H1 (cell line): ENCODE results near the gene SERINC5. TPM values are rescaled to one million over a fixed set of nuclear protein-coding genes. Genes with fewer than 3 reads are reported as not detected.

Source experiments
- CTCF ChIA-PET: fragments of 300-600 bp; sonication (Branson Sonifier 250); formaldehyde crosslinking; loops from one replicate; lab custom pipeline; 2021; ENCODE audit not compliant: partially characterized antibody; lab: Charles Lee
- POLR2A ChIA-PET: fragments of 300-600 bp; sonication (Branson Sonifier 250); formaldehyde crosslinking; loops from one replicate; lab custom pipeline; 2021; ENCODE audit warnings: inconsistent platforms; ENCODE audit not compliant: partially characterized antibody; lab: Charles Lee
- DNase-seq, 2 experiments: peaks; one replicate each; pipeline versions ENCODE4 v3.0.0 to v3.0.0-alpha.2; 2010 to 2022; ENCODE audit warnings: low spot score in 2 of 2, low read depth in 1 of 2, mixed read lengths in 1 of 2
- FAIRE-seq: peaks from 2 replicates; lab custom pipeline; 2011; peaks lifted over from hg19 to GRCh38; lab: Jason Lieb, UNC
- H2AFZ ChIP-seq: 2 replicates; pipeline ENCODE4 v1.8.1; 2012; ENCODE audit warnings: low read length, inconsistent platforms
- H2AK5ac ChIP-seq: 2 replicates; pipeline ENCODE4 v1.6.1; 2013; ENCODE audit warnings: low read depth, low read length
- H2BK120ac ChIP-seq: replicated peaks from 2 replicates; pipeline ENCODE3; 2013; ENCODE audit warnings: low read depth, low read length, inconsistent platforms
- H2BK12ac ChIP-seq: 2 replicates; pipeline ENCODE4 v1.6.1; 2013; ENCODE audit warnings: low read depth, low read length
- H2BK15ac ChIP-seq: 2 replicates; pipeline ENCODE4 v1.6.1; 2013; ENCODE audit warnings: low read length
- H2BK20ac ChIP-seq: 2 replicates; pipeline ENCODE4 v1.6.1; 2013; ENCODE audit warnings: low read length
- H2BK5ac ChIP-seq: 2 replicates; pipeline ENCODE4 v1.6.1; 2013; ENCODE audit warnings: low read depth, low read length
- H3K14ac ChIP-seq: 2 replicates; pipeline ENCODE4 v1.6.1; 2013; ENCODE audit warnings: inconsistent platforms; ENCODE audit not compliant: insufficient read length
- H3K18ac ChIP-seq: 2 replicates; pipeline ENCODE4 v1.6.1; 2013; ENCODE audit warnings: low read length; ENCODE audit errors: extremely low read depth
- H3K23ac ChIP-seq: 2 replicates; pipeline ENCODE4 v1.6.1; 2013; ENCODE audit warnings: inconsistent platforms; ENCODE audit not compliant: insufficient read length
- H3K23me2 ChIP-seq: 2 replicates; pipeline ENCODE4 v1.6.1; 2013; ENCODE audit warnings: low read depth, low read length
- H3K27ac ChIP-seq: 2 replicates; pipeline ENCODE4 v1.6.1; 2011; ENCODE audit warnings: low read depth, low read length, inconsistent platforms
- H3K27me3 ChIP-seq, 4 experiments: replicated peaks in 1 of 4; 1 replicate in 1 of 4; 2 replicates in 3 of 4; pipeline versions ENCODE4 v1.6.1 to v1.8.1; 2011 to 2013; ENCODE audit warnings: low read length in 3 of 4, mild to moderate bottlenecking in 3 of 4, inconsistent platforms in 2 of 4, mixed read lengths in 2 of 4, moderate library complexity in 1 of 4; ENCODE audit not compliant: control insufficient read depth in 3 of 4, insufficient read depth in 3 of 4; ENCODE audit errors: extremely low read depth in 1 of 4
- H3K36me3 ChIP-seq, 4 experiments: 2 replicates each; pipeline versions ENCODE4 v1.6.1 to v1.8.1; 2011 to 2013; ENCODE audit warnings: mild to moderate bottlenecking in 4 of 4, low read length in 3 of 4, moderate library complexity in 2 of 4, control low read depth in 1 of 4, inconsistent platforms in 1 of 4; ENCODE audit not compliant: insufficient read depth in 4 of 4, control insufficient read depth in 2 of 4
- H3K4ac ChIP-seq: replicated peaks from 2 replicates; pipeline ENCODE3; 2013; ENCODE audit warnings: low read length, low read depth, mixed read lengths, inconsistent platforms; ENCODE audit not compliant: insufficient read length
- H3K4me1 ChIP-seq, 4 experiments: replicated peaks in 1 of 4; 1 replicate in 1 of 4; 2 replicates in 3 of 4; pipeline versions ENCODE4 v1.6.1 to v1.8.1; 2011 to 2013; ENCODE audit warnings: low read length in 3 of 4, inconsistent platforms in 2 of 4, mixed read lengths in 1 of 4; ENCODE audit not compliant: insufficient read depth in 4 of 4, control insufficient read depth in 3 of 4
- H3K4me2 ChIP-seq, 2 experiments: 2 replicates each; pipeline versions ENCODE4 v1.6.1 to v1.8.1; 2011 to 2013; ENCODE audit warnings: low read depth in 2 of 2, low read length in 2 of 2, control low read depth in 1 of 2, inconsistent platforms in 1 of 2, mild to moderate bottlenecking in 1 of 2; ENCODE audit not compliant: insufficient read depth in 1 of 2
- H3K4me3 ChIP-seq, 4 experiments: fragments of 200-600, 300-600 bp in 1 of 4; sonication (generic), shearing (Covaris generic), sonication (Bioruptor Twin) in 1 of 4; 2 replicates each; pipeline versions ENCODE4 v1.5.1 to v1.8.1; 2011 to 2016; ENCODE audit warnings: low read length in 4 of 4, low read depth in 3 of 4, control low read depth in 2 of 4, inconsistent platforms in 2 of 4, mild to moderate bottlenecking in 2 of 4, mixed read lengths in 1 of 4, moderate library complexity in 1 of 4; ENCODE audit not compliant: insufficient read depth in 2 of 4; ENCODE audit errors: extremely low read depth in 1 of 4
- H3K56ac ChIP-seq: replicated peaks from 2 replicates; pipeline ENCODE3; 2013; ENCODE audit warnings: low read depth, mild to moderate bottlenecking, mixed read lengths, low read length, inconsistent platforms; ENCODE audit not compliant: insufficient read length
- H3K79me1 ChIP-seq: 2 replicates; pipeline ENCODE4 v1.6.1; 2013; ENCODE audit warnings: low read depth, low read length, control low read depth
- H3K79me2 ChIP-seq, 2 experiments: 2 replicates each; pipeline versions ENCODE4 v1.6.1 to v1.8.1; 2012 to 2013; ENCODE audit warnings: low read length in 2 of 2, mild to moderate bottlenecking in 2 of 2, inconsistent platforms in 1 of 2; ENCODE audit not compliant: insufficient read depth in 2 of 2, control insufficient read depth in 1 of 2
- H3K9ac ChIP-seq, 4 experiments: replicated peaks in 1 of 4; 1 replicate in 1 of 4; 2 replicates in 3 of 4; pipeline versions ENCODE4 v1.6.1 to v1.8.1; 2011 to 2013; ENCODE audit warnings: low read depth in 3 of 4, low read length in 3 of 4, control low read depth in 2 of 4, mild to moderate bottlenecking in 2 of 4, moderate library complexity in 2 of 4, inconsistent platforms in 1 of 4; ENCODE audit errors: extremely low read depth in 1 of 4
- H3K9me3 ChIP-seq, 2 experiments: 2 replicates each; pipeline versions ENCODE4 v1.6.1 to v1.8.1; 2012 to 2013; ENCODE audit warnings: mild to moderate bottlenecking in 2 of 2, moderate library complexity in 2 of 2, control low read depth in 1 of 2, inconsistent platforms in 1 of 2, low read depth in 1 of 2, low read length in 1 of 2, mixed read lengths in 1 of 2; ENCODE audit not compliant: insufficient read depth in 2 of 2
- H4K20me1 ChIP-seq, 2 experiments: replicated peaks in 1 of 2; 2 replicates each; pipeline versions ENCODE3 to v1.8.1; 2011 to 2013; ENCODE audit warnings: inconsistent platforms in 2 of 2, low read length in 2 of 2, mild to moderate bottlenecking in 1 of 2; ENCODE audit not compliant: insufficient read depth in 2 of 2, control insufficient read depth in 1 of 2
- H4K5ac ChIP-seq: 2 replicates; pipeline ENCODE4 v1.6.1; 2013; ENCODE audit warnings: low read length, low read depth, mixed read lengths, inconsistent platforms; ENCODE audit not compliant: insufficient read length
- H4K8ac ChIP-seq: 2 replicates; pipeline ENCODE4 v1.8.0; 2013; ENCODE audit warnings: mild to moderate bottlenecking, moderate library complexity, low read length, inconsistent platforms; ENCODE audit not compliant: insufficient read depth; ENCODE audit errors: extremely low read depth
- H4K91ac ChIP-seq: replicated peaks from 2 replicates; pipeline ENCODE3; 2013; ENCODE audit warnings: low read length, mixed read lengths, inconsistent platforms; ENCODE audit not compliant: insufficient read length
- CBX8 ChIP-seq: fragments of 300-800, 300-1000 bp; sonication (generic); IDR thresholded peaks from 2 replicates; pipeline ENCODE4 v1.7.1; 2016; ENCODE audit warnings: low read depth, low read length, borderline replicate concordance
- EZH2 ChIP-seq: fragments of 200-600 bp; sonication (generic); IDR thresholded peaks from 2 replicates; pipeline ENCODE4 v1.7.1; 2012; ENCODE audit warnings: low read depth, mild to moderate bottlenecking, moderate library complexity, low read length, inconsistent platforms; ENCODE audit not compliant: severe bottlenecking
- JUN ChIP-seq: IDR thresholded peaks from 2 replicates; pipeline ENCODE4 v1.6.1; 2011; ENCODE audit warnings: low read depth, mild to moderate bottlenecking, improper control_type of control experiment, low read length
- MAX ChIP-seq: IDR thresholded peaks from 2 replicates; pipeline ENCODE4 v1.6.1; 2012; ENCODE audit warnings: inconsistent platforms
- NANOG ChIP-seq: IDR thresholded peaks from 2 replicates; pipeline ENCODE4 v1.6.1; 2011; ENCODE audit warnings: low read length, low read depth, mild to moderate bottlenecking, inconsistent platforms; ENCODE audit not compliant: insufficient read depth, poor library complexity, severe bottlenecking
- SP1 ChIP-seq: IDR thresholded peaks from 2 replicates; pipeline ENCODE4 v1.6.1; 2011; ENCODE audit warnings: low read depth, low read length
- TCF12 ChIP-seq: IDR thresholded peaks from 2 replicates; pipeline ENCODE4 v1.6.1; 2011; ENCODE audit warnings: low read depth, mild to moderate bottlenecking, low read length
- YY1 ChIP-seq: IDR thresholded peaks from 2 replicates; pipeline ENCODE4 v1.6.1; 2011; ENCODE audit warnings: low read depth, mild to moderate bottlenecking, low read length
- WGBS, 2 experiments: shearing (Covaris generic) in 1 of 2; methylation state at CpG; one replicate each; pipeline versions ENCODE4 v1.1.6 to v1.1.7; 2013 to 2015; ENCODE audit warnings: low lambda C conversion rate in 2 of 2, mixed read lengths in 2 of 2, inconsistent platforms in 1 of 2, low coverage in 1 of 2, missing lambda C conversion rate in 1 of 2; ENCODE audit not compliant: insufficient replicate concordance in 2 of 2, insufficient coverage in 1 of 2, insufficient read length in 1 of 2; ENCODE audit errors: extremely low coverage in 1 of 2, missing lambda C conversion rate in 1 of 2; 5-methylcytosine and 5-hydroxymethylcytosine counted together
- polyA plus RNA-seq, 7 experiments: library from polyadenylated mRNA; depleted of rRNA in 3 of 7; stranded (reverse) in 5 of 7; unstranded in 2 of 7; fragments of >200 nt in 5 of 7; fragments of 200-250 nt in 2 of 7; gene quantifications; 1 replicate in 5 of 7; 2 replicates in 1 of 7; 4 replicates in 1 of 7; pipeline versions ENCODE4 v1.2.1 to v1.2.3, GENCODE V29; 2011 to 2013; ENCODE audit warnings: missing spikeins in 2 of 7, mixed read lengths in 2 of 7
- total RNA-seq: library from RNA; stranded (reverse); fragmentation: NEBNext Ultra II Directional; extraction: Animal tissue kit (Norgen Biotek cat#: 25700); gene quantifications from 2 replicates; pipeline ENCODE4 v1.2.1, GENCODE V29; 2021

The SERINC5 gene
- total and polyA plus RNA-seq, 2 of the 8 experiments (the other 6 are each of a cell fraction or from before 2014, with no cell fraction given) = 32.2 to 149 TPM

DNA sequence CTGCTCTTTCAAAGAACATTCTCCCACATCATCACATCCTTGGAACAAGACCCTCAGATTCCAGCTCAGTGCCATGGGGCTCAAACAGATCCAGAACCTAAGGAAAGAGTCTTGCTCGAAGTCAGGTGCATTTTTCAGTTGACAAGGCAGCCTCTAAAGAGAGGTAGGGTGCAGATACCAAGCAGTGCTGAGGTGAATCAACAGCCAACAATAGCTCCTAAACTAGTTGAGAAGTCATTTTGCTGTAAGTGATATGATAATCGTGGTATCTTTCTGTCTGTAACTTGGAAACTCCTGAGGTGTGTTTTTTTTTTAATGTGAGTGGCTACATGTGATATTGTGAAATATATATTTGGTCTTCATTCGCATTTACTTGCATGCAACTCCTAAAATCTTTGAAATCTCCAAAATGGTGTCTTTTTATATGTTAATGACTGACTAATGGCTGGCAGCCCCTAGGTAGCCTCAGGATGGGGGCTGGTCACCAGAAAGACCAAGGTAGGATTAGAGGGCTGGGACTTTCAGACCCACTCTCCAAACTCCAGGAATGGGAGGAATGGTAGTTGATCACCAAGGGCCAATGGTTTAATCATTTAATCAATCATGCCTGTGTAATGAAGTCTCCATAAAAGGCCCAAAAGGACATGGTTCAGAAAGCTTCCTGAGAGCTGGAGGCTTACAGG is 96.6 kb downstream of the SERINC5 start:
- no peak overlapping the region for H4K8ac ChIP-seq
- TF ChIP-seq JUN = no peak
- no peak for TF ChIP-seq NANOG
- no peak for TF ChIP-seq TCF12
- TF ChIP-seq MAX = no peak
- no peak for TF ChIP-seq SP1
- TF ChIP-seq EZH2 = no peak
- TF ChIP-seq CBX8 = no peak
- TF ChIP-seq YY1 = peak; percentile 63; the same call in 1 of the 2 replicates

More for the DNA sequence above, 96.6 kb downstream of the SERINC5 start:
- Histone ChIP-seq H4K91ac (peak overlapping the region; percentile 22), H3K23ac (no peak overlapping the region), H2BK20ac (peak overlapping the region; percentile 28; the same call in 1 of the 2 replicates), H4K5ac (peak overlapping the region; percentile 72), H3K4ac (peak overlapping the region; percentile 94), H2BK12ac (peak overlapping the region; percentile 45; the same call in 1 of the 2 replicates), H3K79me1 (no peaks in the 10 kb centered on the region; the same call in 1 of the 2 replicates), H3K79me2 (no peaks in the 10 kb centered on the region), H3K56ac (no peak overlapping the region), H3K4me2 (peak overlapping the region; percentile 37 to 43; a peak in 3 of 4 replicates), H3K27me3 (no peaks in the 10 kb centered on the region), H2BK120ac (peak overlapping the region; percentile 93), H3K4me3 (peak overlapping the region in 1 of 4 experiments; percentile 14; a peak in 1 of 8 replicates), H2AFZ (no peak overlapping the region), H3K9ac (no peak overlapping the region), H3K36me3 (peaks cover 0 to 61% (median 15%) of the 10 kb centered on the region in 4 experiments; a peak in 6 of 8 replicates), H3K18ac (peak overlapping the region; percentile 76; the same call in 1 of the 2 replicates), H3K4me1 (peaks cover 5 to 13% (median 9%) of the 10 kb centered on the region in 4 experiments; a peak in 4 of 7 replicates), H2AK5ac (peak overlapping the region; percentile 68; the same call in 1 of the 2 replicates), H2BK15ac (no peak overlapping the region), H3K14ac (no peak overlapping the region), H4K20me1 (no peaks in the 10 kb centered on the region), H3K9me3 (no peaks in the 10 kb centered on the region), H2BK5ac (peak overlapping the region; percentile 32; the same call in 1 of the 2 replicates), H3K27ac (peak overlapping the region; percentile 13; the same call in 1 of the 2 replicates), H3K23me2 (no peaks in the 10 kb centered on the region)
- CTCF ChIA-PET = interaction anchor here (0.9 to 1.8 kb wide), 3 partner anchors 10 to 69 kb away, joined by 3 to 7 read pairs (median 4); no protein-coding TSS in a partner anchor
- DNase-seq (no peak), FAIRE-seq (peak; percentile 69)
- POLR2A ChIA-PET = interaction anchor here (0.5 to 2.1 kb wide), 11 partner anchors 9 to 1174 kb away, joined by 3 to 10 read pairs (median 3); partner anchors contain the start of gene SERINC5
- WGBS, 2 experiments = 77% methylated on average over 3 of the region's 3 CpGs; no CpG with 5 or more reads in 1 of the 2 experiments
